HCT116 (cell line): ENCODE data around the gene CDH4. TPM values are rescaled to one million over a fixed set of nuclear protein-coding genes. Genes with fewer than 3 reads are reported as not detected.

Experiments used
- ATAC-seq: fragments of 200-7000 bp; cut with Tn5 transposase; 2 replicates; pipeline ENCODE4 v1.9.1; 2020; ENCODE audit warnings: mild to moderate bottlenecking, moderate library complexity
- BruUV-seq: library from RNA; stranded (reverse); fragments of 400-500 nt; replicated peaks from 2 replicates; lab custom pipeline; 2021; lab: Mats Ljungman, UMichigan
- CTCF ChIA-PET: fragments of 300-600 bp; sonication (Branson Sonifier 250); formaldehyde crosslinking; loops from one replicate; lab custom pipeline; 2021; ENCODE audit warnings: antibody characterized with exemption; lab: Charles Lee
- POLR2A ChIA-PET: fragments of 300-600, 350-600 bp; sonication (Branson Sonifier 250); formaldehyde crosslinking; loops from one replicate; lab custom pipeline; 2021; ENCODE audit warnings: antibody characterized with exemption; lab: Charles Lee
- RAD21 ChIA-PET, 2 experiments: fragments of 300-600 bp; sonication (Branson Sonifier 250); formaldehyde crosslinking; loops; one replicate each; lab custom pipeline; 2023; ENCODE audit warnings: low total read pairs in 2 of 2; ENCODE audit not compliant: uncharacterized antibody in 2 of 2, unreplicated experiment in 2 of 2, low non-redundant PET in 1 of 2; lab: Charles Lee
- DNase-seq: peaks from one replicate; pipeline ENCODE4 v3.0.0-alpha.2; 2010; ENCODE audit warnings: low read depth, low spot score
- H2AFZ ChIP-seq: fragments of 200-600 bp; shearing (Covaris generic), sonication (generic); 2 replicates; pipeline ENCODE4 v1.6.1; 2017; ENCODE audit warnings: low read depth, mixed run types, mixed read lengths, antibody characterized with exemption, low read length; ENCODE audit not compliant: poor library complexity, severe bottlenecking
- H3K27ac ChIP-seq: 2 replicates; pipeline ENCODE4 v1.5.1; 2012; ENCODE audit warnings: low read depth, low read length
- H3K27me3 ChIP-seq: fragments of 200-600 bp; sonication (generic); 2 replicates; pipeline ENCODE4 v1.6.1; 2016; ENCODE audit warnings: mixed run types, low read length, mixed read lengths; ENCODE audit not compliant: insufficient read depth
- H3K36me3 ChIP-seq, 2 experiments: fragments of 200-500 bp in 1 of 2; fragments of 200-600 bp in 1 of 2; sonication (Bioruptor generic) in 1 of 2; sonication (generic) in 1 of 2; 2 replicates each; pipeline versions ENCODE4 v1.5.1 to v1.6.1; 2014 to 2016; ENCODE audit warnings: low read length in 2 of 2, inconsistent platforms in 1 of 2, mixed read lengths in 1 of 2, mixed run types in 1 of 2; ENCODE audit not compliant: insufficient read depth in 2 of 2, control insufficient read depth in 1 of 2
- H3K4me1 ChIP-seq, 2 experiments: fragments of 200-600 bp in 1 of 2; sonication (generic) in 1 of 2; 2 replicates each; pipeline versions ENCODE4 v1.5.1 to v1.6.1; 2012 to 2017; ENCODE audit warnings: low read length in 2 of 2, inconsistent platforms in 1 of 2, mild to moderate bottlenecking in 1 of 2, mixed read lengths in 1 of 2, mixed run types in 1 of 2, moderate library complexity in 1 of 2; ENCODE audit not compliant: insufficient read depth in 2 of 2, control insufficient read depth in 1 of 2
- H3K4me2 ChIP-seq: fragments of 200-600 bp; sonication (generic); 2 replicates; pipeline ENCODE4 v1.6.1; 2017; ENCODE audit warnings: mixed run types, low read length, mixed read lengths
- H3K4me3 ChIP-seq, 2 experiments: fragments of 200-600 bp in 1 of 2; sonication (generic) in 1 of 2; replicated peaks in 1 of 2; 2 replicates each; pipeline ENCODE4 v1.5.1; 2011 to 2016; ENCODE audit warnings: low read length in 2 of 2, control low read depth in 1 of 2, low read depth in 1 of 2, mild to moderate bottlenecking in 1 of 2, mixed read lengths in 1 of 2, mixed run types in 1 of 2
- H3K79me2 ChIP-seq: fragments of 200-600 bp; sonication (generic); 2 replicates; pipeline ENCODE4 v1.6.1; 2017; ENCODE audit warnings: mild to moderate bottlenecking, mixed run types, low read length, moderate library complexity, mixed read lengths; ENCODE audit not compliant: insufficient read depth
- H3K9ac ChIP-seq: fragments of 200-600 bp; sonication (generic); 2 replicates; pipeline ENCODE4 v1.6.1; 2016; ENCODE audit warnings: low read length, mixed read lengths
- H3K9me2 ChIP-seq: fragments of 200-600 bp; sonication (generic), shearing (Covaris generic); 2 replicates; pipeline ENCODE4 v1.6.1; 2017; ENCODE audit warnings: mixed run types, mild to moderate bottlenecking, moderate library complexity; ENCODE audit not compliant: insufficient read depth
- H3K9me3 ChIP-seq, 2 experiments: fragments of 200-500 bp in 1 of 2; fragments of 200-600 bp in 1 of 2; sonication (Bioruptor generic) in 1 of 2; sonication (generic) in 1 of 2; 2 replicates each; pipeline ENCODE4 v1.6.1; 2014 to 2017; ENCODE audit warnings: low read length in 2 of 2, mixed read lengths in 2 of 2, inconsistent platforms in 1 of 2, low read depth in 1 of 2, mild to moderate bottlenecking in 1 of 2, mixed run types in 1 of 2, moderate library complexity in 1 of 2; ENCODE audit not compliant: control insufficient read depth in 1 of 2, insufficient read depth in 1 of 2
- H4K20me1 ChIP-seq: fragments of 200-600 bp; sonication (generic), shearing (Covaris generic); 2 replicates; pipeline ENCODE4 v1.6.1; 2017; ENCODE audit warnings: mixed run types, mild to moderate bottlenecking, moderate library complexity; ENCODE audit not compliant: insufficient read depth
- ATF3 ChIP-seq: IDR thresholded peaks from 2 replicates; pipeline ENCODE4 v1.6.1; 2012
- CEBPB ChIP-seq: IDR thresholded peaks from 2 replicates; pipeline ENCODE4 v1.6.1; 2012; ENCODE audit warnings: low read depth
- EGR1 ChIP-seq: IDR thresholded peaks from 2 replicates; pipeline ENCODE4 v1.6.1; 2012; ENCODE audit warnings: low read depth
- ELF1 ChIP-seq: IDR thresholded peaks from 2 replicates; pipeline ENCODE4 v1.6.1; 2012; ENCODE audit warnings: low read depth, borderline replicate concordance
- FOSL1 ChIP-seq: IDR thresholded peaks from 2 replicates; pipeline ENCODE4 v1.6.1; 2012; ENCODE audit warnings: low read depth
- JUND ChIP-seq: IDR thresholded peaks from 2 replicates; pipeline ENCODE4 v1.6.1; 2012
- POLR2A ChIP-seq: IDR thresholded peaks from 2 replicates; pipeline ENCODE4 v1.7.0; 2011; ENCODE audit warnings: borderline replicate concordance; ENCODE audit not compliant: insufficient read depth, insufficient read length; ENCODE audit errors: extremely low read depth
- RAD21 ChIP-seq: IDR thresholded peaks from 2 replicates; pipeline ENCODE4 v1.6.1; 2012; ENCODE audit warnings: low read depth, mild to moderate bottlenecking
- SIN3A ChIP-seq: IDR thresholded peaks from 2 replicates; pipeline ENCODE4 v1.6.1; 2012; ENCODE audit warnings: low read depth
- SP1 ChIP-seq: IDR thresholded peaks from 2 replicates; pipeline ENCODE4 v1.6.1; 2012; ENCODE audit warnings: low read depth
- YY1 ChIP-seq: IDR thresholded peaks from 2 replicates; pipeline ENCODE4 v1.6.1; 2011; ENCODE audit warnings: low read length, low read depth, moderate library complexity, mild to moderate bottlenecking; ENCODE audit not compliant: insufficient replicate concordance; ENCODE audit errors: extremely low read depth
- ZFX ChIP-seq: fragments of 450-650 bp; IDR thresholded peaks from 2 replicates; pipeline ENCODE4 v1.6.1; 2017
- ZNF274 ChIP-seq: fragments of 200-500 bp; sonication (Bioruptor generic); IDR thresholded peaks from 2 replicates; pipeline ENCODE4 v1.6.1; 2014; ENCODE audit warnings: mild to moderate bottlenecking, low read depth, low read length, inconsistent platforms
- intact Hi-C: fragments of 100-400 bp; cut with micrococcal nuclease; formaldehyde crosslinking; loops from 2 replicates; pipeline ENCODE4 v1.10.0; 2022
- total RNA-seq: library from RNA; stranded (reverse); gene quantifications from one replicate; pipeline ENCODE4 v1.2.1, GENCODE V29; 2021; ENCODE audit not compliant: unreplicated experiment
- TF ChIP-seq, protein P1 (sequence below): IDR thresholded peaks from 2 replicates; pipeline ENCODE4 v1.6.1; 2011; ENCODE audit warnings: mild to moderate bottlenecking, low read length, moderate library complexity; ENCODE audit not compliant: insufficient replicate concordance; ENCODE audit errors: extremely low read depth
- TF ChIP-seq, protein P2 (sequence below): IDR thresholded peaks from 2 replicates; pipeline ENCODE4 v1.6.1; 2012; ENCODE audit warnings: low read depth

The CDH4 gene
- total RNA-seq, 1 experiment from 2014 or later: not detected

DNA sequence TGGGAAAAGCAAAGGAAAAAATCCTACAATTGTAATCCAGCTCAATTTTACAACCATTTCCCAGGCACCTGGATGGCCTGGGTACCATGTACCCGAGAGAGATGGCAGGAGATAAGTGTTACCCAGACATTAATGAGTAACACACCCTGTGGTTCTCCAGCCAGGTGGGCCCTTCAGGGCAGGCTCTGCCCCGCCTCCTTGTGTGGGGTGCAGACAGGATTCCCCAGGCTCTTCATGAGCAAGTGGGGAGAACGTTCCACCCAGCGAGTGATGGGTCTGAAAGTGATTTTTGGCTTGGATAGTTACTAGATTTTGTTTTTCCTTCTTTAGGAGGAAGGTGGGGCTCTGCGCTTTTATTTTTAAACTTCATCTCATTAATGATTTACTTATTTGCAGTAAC is 569.7 kb downstream of the CDH4 start (continued):
- TF ChIP-seq EGR1 (no peak), CEBPB (no peak), SIN3A (no peak)

GRCh38 chr20:61822396-61822795 is 570.3 kb downstream of the CDH4 start:
- no TSS peak for BruUV-seq
- TF ChIP-seq ATF3 (no peak), ELF1 (no peak), ZNF274 (no peak), SIN3A (no peak), ZFX (no peak), FOSL1 (no peak)
- TF ChIP-seq, all 23 proteins: peak for 0
- Histone ChIP-seq H3K79me2 (no peaks in the 10 kb centered on the region), H3K9me3 (no peaks in the 10 kb centered on the region), H3K9ac (no peak overlapping the region), H3K4me3 (no peak overlapping the region), H3K27ac (no peak overlapping the region), H4K20me1 (no peaks in the 10 kb centered on the region), H2AFZ (no peak overlapping the region), H3K4me1 (no peaks in the 10 kb centered on the region), H3K36me3 (no peaks in the 10 kb centered on the region), H3K4me2 (no peak overlapping the region), H3K9me2 (no peaks in the 10 kb centered on the region), H3K27me3 (peaks cover 6% of the 10 kb centered on the region; the same call in 1 of the 2 replicates)
- intact Hi-C loops: no loop called here
- CTCF ChIA-PET: no interaction called here
- RAD21 ChIA-PET: no interaction called here
- no peak for DNase-seq
- no peak for ATAC-seq
- POLR2A ChIA-PET: no interaction called here

- no peak overlapping the region for H3K4me3 ChIP-seq
- BruUV-seq: no TSS peak
- H3K9me3 ChIP-seq: no peaks in the 10 kb centered on the region
- H3K9ac ChIP-seq: no peak overlapping the region
- H3K79me2 ChIP-seq: no peaks in the 10 kb centered on the region
- ChIA-PET RAD21 (no interaction called here), CTCF (no interaction called here), POLR2A (no interaction called here)
- ATAC-seq: no peak
- H3K4me2 ChIP-seq: no peak overlapping the region
- no peak overlapping the region for H2AFZ ChIP-seq
- no peaks in the 10 kb centered on the region for H3K36me3 ChIP-seq
- H3K27me3 ChIP-seq: peaks cover 14% of the 10 kb centered on the region
- DNase-seq: no peak
- H3K9me2 ChIP-seq: no peaks in the 10 kb centered on the region
- intact Hi-C loops: no loop called here
- H4K20me1 ChIP-seq: no peaks in the 10 kb centered on the region
- H3K27ac ChIP-seq: no peak overlapping the region
- H3K4me1 ChIP-seq: no peaks in the 10 kb centered on the region
- TF ChIP-seq POLR2A: no peak
- TF ChIP-seq SP1: no peak
- TF ChIP-seq, protein P1, sequence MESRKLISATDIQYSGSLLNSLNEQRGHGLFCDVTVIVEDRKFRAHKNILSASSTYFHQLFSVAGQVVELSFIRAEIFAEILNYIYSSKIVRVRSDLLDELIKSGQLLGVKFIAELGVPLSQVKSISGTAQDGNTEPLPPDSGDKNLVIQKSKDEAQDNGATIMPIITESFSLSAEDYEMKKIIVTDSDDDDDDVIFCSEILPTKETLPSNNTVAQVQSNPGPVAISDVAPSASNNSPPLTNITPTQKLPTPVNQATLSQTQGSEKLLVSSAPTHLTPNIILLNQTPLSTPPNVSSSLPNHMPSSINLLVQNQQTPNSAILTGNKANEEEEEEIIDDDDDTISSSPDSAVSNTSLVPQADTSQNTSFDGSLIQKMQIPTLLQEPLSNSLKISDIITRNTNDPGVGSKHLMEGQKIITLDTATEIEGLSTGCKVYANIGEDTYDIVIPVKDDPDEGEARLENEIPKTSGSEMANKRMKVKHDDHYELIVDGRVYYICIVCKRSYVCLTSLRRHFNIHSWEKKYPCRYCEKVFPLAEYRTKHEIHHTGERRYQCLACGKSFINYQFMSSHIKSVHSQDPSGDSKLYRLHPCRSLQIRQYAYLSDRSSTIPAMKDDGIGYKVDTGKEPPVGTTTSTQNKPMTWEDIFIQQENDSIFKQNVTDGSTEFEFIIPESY: no peak
- no peak for TF ChIP-seq JUND
- no peak for TF ChIP-seq RAD21
- no peak for TF ChIP-seq YY1
- TF ChIP-seq, protein P2, sequence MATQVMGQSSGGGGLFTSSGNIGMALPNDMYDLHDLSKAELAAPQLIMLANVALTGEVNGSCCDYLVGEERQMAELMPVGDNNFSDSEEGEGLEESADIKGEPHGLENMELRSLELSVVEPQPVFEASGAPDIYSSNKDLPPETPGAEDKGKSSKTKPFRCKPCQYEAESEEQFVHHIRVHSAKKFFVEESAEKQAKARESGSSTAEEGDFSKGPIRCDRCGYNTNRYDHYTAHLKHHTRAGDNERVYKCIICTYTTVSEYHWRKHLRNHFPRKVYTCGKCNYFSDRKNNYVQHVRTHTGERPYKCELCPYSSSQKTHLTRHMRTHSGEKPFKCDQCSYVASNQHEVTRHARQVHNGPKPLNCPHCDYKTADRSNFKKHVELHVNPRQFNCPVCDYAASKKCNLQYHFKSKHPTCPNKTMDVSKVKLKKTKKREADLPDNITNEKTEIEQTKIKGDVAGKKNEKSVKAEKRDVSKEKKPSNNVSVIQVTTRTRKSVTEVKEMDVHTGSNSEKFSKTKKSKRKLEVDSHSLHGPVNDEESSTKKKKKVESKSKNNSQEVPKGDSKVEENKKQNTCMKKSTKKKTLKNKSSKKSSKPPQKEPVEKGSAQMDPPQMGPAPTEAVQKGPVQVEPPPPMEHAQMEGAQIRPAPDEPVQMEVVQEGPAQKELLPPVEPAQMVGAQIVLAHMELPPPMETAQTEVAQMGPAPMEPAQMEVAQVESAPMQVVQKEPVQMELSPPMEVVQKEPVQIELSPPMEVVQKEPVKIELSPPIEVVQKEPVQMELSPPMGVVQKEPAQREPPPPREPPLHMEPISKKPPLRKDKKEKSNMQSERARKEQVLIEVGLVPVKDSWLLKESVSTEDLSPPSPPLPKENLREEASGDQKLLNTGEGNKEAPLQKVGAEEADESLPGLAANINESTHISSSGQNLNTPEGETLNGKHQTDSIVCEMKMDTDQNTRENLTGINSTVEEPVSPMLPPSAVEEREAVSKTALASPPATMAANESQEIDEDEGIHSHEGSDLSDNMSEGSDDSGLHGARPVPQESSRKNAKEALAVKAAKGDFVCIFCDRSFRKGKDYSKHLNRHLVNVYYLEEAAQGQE: no peak
These were observed 571.2 kb downstream of the CDH4 start for GRCh38 chr20:61823242-61823641.
